IPS-20b (cell line): ENCODE data around the gene TPM2.

Source experiments
- H3K27ac ChIP-seq: one replicate; pipeline ENCODE4 v1.5.1; 2013; ENCODE audit warnings: low read length
- H3K27me3 ChIP-seq: 2 replicates; pipeline ENCODE4 v1.6.1; 2013; ENCODE audit warnings: mild to moderate bottlenecking, low read length, inconsistent platforms; ENCODE audit not compliant: insufficient read depth
- H3K36me3 ChIP-seq: 2 replicates; pipeline ENCODE4 v1.6.1; 2013; ENCODE audit warnings: low read depth, mild to moderate bottlenecking, inconsistent platforms, low read length, moderate library complexity; ENCODE audit not compliant: insufficient read depth
- H3K4me1 ChIP-seq: 2 replicates; pipeline ENCODE4 v1.6.1; 2013; ENCODE audit warnings: mild to moderate bottlenecking, control low read depth, inconsistent platforms, low read length, moderate library complexity; ENCODE audit not compliant: insufficient read depth
- H3K4me3 ChIP-seq: 2 replicates; pipeline ENCODE4 v1.5.1; 2013; ENCODE audit warnings: mild to moderate bottlenecking, low read length, inconsistent platforms
- H3K9ac ChIP-seq: 2 replicates; pipeline ENCODE4 v1.6.1; 2013; ENCODE audit warnings: low read depth, mild to moderate bottlenecking, inconsistent platforms, low read length, moderate library complexity
- H3K9me3 ChIP-seq: 2 replicates; pipeline ENCODE4 v1.6.1; 2013; ENCODE audit warnings: mild to moderate bottlenecking, low read depth, low read length, inconsistent platforms; ENCODE audit not compliant: insufficient read depth

Gene TPM2

DNA sequence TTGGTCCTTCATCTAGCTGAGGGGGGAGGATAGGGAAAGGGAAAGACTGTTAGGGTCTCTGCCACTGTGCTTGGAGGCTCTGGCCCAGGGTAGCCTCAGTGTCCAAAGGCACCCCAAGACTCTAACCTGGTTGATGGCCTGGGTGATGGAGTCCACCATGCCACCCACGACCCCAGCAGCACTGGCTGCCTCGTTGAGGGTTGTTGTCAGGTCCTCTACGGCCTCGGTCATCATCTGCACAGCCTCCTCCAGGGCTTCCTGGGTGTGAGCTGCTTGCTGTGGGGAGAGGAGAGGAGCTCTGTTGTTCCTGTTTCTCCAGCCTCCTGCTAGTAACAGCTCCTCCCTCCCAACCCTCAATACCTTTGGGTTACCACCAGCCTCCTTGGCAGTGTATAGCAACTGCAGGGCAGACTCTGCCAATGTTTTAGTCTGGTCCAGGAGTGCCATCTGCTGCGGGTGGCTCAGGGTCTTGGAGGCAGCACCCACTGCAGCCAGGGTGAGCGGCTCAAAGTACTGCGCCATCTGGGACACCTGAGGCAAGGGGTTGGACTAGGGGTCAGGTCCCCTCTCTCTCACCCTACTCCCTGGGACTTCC is 16.2 kb upstream of the TPM2 start:
- Histone ChIP-seq H3K4me3 (no peak overlapping the region), H3K36me3 (peaks cover 93% of the 10 kb centered on the region), H3K4me1 (no peaks in the 10 kb centered on the region), H3K27ac (no peak overlapping the region), H3K9me3 (no peaks in the 10 kb centered on the region), H3K27me3 (no peaks in the 10 kb centered on the region), H3K9ac (no peak overlapping the region)

DNA sequence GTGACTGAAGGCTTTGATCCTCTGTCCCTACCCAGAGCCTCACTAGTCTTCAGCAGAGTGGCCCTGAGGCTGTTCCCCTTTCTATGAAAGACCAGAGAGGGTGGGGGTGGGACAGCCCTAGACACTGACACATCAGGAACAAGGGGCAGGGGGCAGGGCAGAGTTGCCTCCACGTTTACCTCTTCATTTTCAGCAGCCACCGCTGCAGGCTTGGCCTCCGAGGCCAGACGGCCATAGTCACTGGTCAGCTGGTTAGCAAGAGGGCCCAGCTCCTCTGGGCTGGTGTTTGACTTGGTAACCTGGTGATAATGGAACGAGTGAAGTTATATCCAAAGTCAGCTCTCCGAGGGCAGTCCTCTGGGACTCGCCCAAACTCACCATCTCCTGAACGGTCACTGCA is 15.6 kb upstream of the TPM2 start:
- Histone ChIP-seq H3K4me1 (no peaks in the 10 kb centered on the region), H3K9ac (no peak overlapping the region), H3K4me3 (no peak overlapping the region), H3K9me3 (no peaks in the 10 kb centered on the region), H3K27ac (no peak overlapping the region), H3K27me3 (no peaks in the 10 kb centered on the region), H3K36me3 (peaks cover 93% of the 10 kb centered on the region)

DNA sequence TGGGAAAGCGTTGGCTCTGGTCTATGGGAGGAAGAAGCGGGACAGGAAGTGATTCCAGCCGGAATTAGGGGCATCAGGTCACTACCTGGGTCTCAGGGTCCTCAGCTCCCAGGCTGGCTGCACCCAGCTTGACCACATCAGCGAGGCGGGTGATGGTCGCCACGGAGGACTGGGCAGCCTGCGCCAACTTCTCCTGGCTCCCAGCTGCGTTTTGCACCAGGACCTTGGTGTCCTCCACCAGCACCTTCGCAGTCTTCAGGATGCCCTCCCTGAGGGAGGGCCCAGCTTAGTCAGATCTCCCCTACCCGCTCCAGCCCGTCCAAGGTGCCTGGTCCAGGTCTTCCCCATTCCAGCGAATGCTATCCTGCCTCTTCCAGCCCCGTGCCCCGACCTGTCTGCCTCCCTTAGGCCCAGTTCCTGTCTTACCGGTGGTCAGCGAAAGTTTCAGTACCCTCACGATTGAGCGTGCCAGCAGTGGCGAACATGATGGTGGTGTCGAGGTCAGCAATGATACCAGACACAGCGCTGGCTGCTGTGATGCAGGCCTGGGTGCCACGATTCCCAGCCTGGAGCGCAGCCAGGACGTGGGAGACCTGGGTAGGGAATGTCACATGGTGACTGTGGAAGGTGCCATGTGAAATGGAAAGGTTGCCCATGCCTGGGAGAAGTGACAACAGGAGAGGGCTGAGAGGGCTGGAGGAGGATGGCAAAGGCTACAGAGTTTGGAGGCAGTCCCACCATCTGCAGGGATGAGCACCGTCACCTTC is 14.4 kb upstream of the TPM2 start:
- no peaks in the 10 kb centered on the region for H3K4me1 ChIP-seq
- no peak overlapping the region for H3K27ac ChIP-seq
- no peak overlapping the region for H3K9ac ChIP-seq
- H3K4me3 ChIP-seq, result no peak overlapping the region
- peaks cover 99% of the 10 kb centered on the region for H3K36me3 ChIP-seq
- no peaks in the 10 kb centered on the region for H3K9me3 ChIP-seq
- H3K27me3 ChIP-seq, result no peaks in the 10 kb centered on the region

GRCh38 chr9:35702696-35703095 is 13.0 kb upstream of the TPM2 start:
- Histone ChIP-seq H3K9me3 (no peaks in the 10 kb centered on the region), H3K9ac (no peak overlapping the region), H3K4me1 (no peaks in the 10 kb centered on the region), H3K4me3 (no peak overlapping the region), H3K36me3 (peaks cover 99% of the 10 kb centered on the region), H3K27ac (no peak overlapping the region), H3K27me3 (no peaks in the 10 kb centered on the region)

DNA sequence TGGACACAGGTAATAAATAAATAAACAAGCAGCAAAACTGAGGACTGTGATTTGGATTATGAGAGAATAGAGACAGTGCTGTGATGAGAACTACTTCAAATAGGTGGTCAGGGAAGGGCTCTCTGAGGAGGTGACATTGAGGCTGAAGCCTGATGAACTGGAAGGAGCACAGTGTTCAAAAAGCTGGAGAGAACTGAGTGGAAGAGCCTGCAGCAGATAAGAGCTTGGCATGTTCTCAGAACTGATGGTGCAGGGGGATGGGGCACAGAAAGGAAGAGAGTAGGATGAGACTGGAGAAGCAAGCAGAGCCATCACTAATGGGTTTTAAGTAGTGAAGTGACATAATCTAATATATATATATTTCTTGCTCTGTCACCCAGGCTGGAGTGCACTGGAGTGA is 11.2 kb upstream of the TPM2 start:
- Histone ChIP-seq H3K27me3 (no peaks in the 10 kb centered on the region), H3K9ac (no peak overlapping the region), H3K9me3 (no peaks in the 10 kb centered on the region), H3K36me3 (peaks cover 93% of the 10 kb centered on the region), H3K4me3 (no peak overlapping the region), H3K4me1 (no peaks in the 10 kb centered on the region), H3K27ac (no peak overlapping the region)

GRCh38 chr9:35700031-35700430 is 10.3 kb upstream of the TPM2 start:
- H3K4me1 ChIP-seq, result no peaks in the 10 kb centered on the region
- H3K9me3 ChIP-seq, result no peaks in the 10 kb centered on the region
- H3K27ac ChIP-seq, result no peak overlapping the region
- no peaks in the 10 kb centered on the region for H3K27me3 ChIP-seq
- peaks cover 89% of the 10 kb centered on the region for H3K36me3 ChIP-seq
- no peak overlapping the region for H3K9ac ChIP-seq
- no peak overlapping the region for H3K4me3 ChIP-seq

GRCh38 chr9:35698231-35698630 is 8.5 kb upstream of the TPM2 start:
- Histone ChIP-seq H3K4me3 (no peak overlapping the region), H3K27me3 (no peaks in the 10 kb centered on the region), H3K27ac (no peak overlapping the region), H3K9me3 (no peaks in the 10 kb centered on the region), H3K4me1 (no peaks in the 10 kb centered on the region), H3K36me3 (peaks cover 71% of the 10 kb centered on the region), H3K9ac (no peak overlapping the region)

DNA sequence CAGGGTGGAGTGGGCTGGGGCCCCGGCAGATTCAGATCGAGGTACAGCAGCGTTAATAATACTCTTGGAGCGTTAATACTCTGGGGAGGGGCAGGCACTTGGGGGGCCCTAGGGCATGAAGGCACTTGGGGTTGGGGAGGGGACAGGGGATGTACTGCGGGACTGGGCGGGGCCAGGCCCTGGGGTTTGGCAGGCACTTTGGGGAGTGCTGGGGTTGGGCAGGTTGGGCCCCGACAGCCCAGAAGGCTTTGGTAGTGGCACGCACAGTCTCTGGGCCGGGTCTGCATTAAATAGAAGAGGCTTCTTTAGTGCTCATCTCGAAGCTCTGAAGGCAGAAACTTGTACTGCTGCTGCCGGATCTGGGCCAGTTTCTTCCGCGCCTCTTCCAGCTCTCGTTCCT is 7.8 kb upstream of the TPM2 start:
- Histone ChIP-seq H3K27ac (no peak overlapping the region), H3K4me3 (no peak overlapping the region), H3K9ac (no peak overlapping the region), H3K9me3 (no peaks in the 10 kb centered on the region), H3K36me3 (peaks cover 64% of the 10 kb centered on the region), H3K4me1 (no peaks in the 10 kb centered on the region), H3K27me3 (no peaks in the 10 kb centered on the region)

- Histone ChIP-seq H3K9me3 (no peaks in the 10 kb centered on the region), H3K27ac (no peak overlapping the region), H3K9ac (no peak overlapping the region), H3K4me3 (no peak overlapping the region), H3K4me1 (no peaks in the 10 kb centered on the region), H3K27me3 (no peaks in the 10 kb centered on the region), H3K36me3 (peaks cover 56% of the 10 kb centered on the region)
These were observed 6.9 kb upstream of the TPM2 start for GRCh38 chr9:35696520-35697215.

DNA sequence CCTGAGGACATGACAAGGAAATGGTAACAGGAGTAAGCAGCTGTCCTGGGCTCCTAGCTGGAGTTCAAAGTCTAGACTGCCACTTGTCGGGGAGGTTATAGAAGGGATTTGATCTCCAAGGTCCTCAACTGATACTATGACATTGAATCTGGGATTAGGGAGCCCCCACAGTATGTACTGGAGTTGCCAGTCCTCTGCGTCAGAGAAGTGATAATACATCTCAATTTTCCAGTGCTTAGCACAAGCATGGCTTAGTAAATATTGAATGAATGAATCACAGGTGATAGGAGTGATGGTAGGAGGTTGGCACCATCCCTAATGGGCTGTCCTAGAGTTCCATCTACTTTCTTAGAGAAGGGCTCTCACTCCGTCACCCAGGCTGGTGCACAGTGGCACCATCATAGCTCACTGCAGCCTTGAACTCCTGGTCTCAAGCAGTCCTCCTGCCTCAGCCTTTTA is 6.2 kb upstream of the TPM2 start:
- peaks cover 49% of the 10 kb centered on the region for H3K36me3 ChIP-seq
- no peaks in the 10 kb centered on the region for H3K9me3 ChIP-seq
- no peaks in the 10 kb centered on the region for H3K27me3 ChIP-seq
- H3K4me3 ChIP-seq, result no peak overlapping the region
- 0 out of 2 replicates have a peak, but pooled peaks cover 3% of the 10 kb centered on the region for H3K4me1 ChIP-seq
- no peak overlapping the region for H3K9ac ChIP-seq
- H3K27ac ChIP-seq, result no peak overlapping the region

DNA sequence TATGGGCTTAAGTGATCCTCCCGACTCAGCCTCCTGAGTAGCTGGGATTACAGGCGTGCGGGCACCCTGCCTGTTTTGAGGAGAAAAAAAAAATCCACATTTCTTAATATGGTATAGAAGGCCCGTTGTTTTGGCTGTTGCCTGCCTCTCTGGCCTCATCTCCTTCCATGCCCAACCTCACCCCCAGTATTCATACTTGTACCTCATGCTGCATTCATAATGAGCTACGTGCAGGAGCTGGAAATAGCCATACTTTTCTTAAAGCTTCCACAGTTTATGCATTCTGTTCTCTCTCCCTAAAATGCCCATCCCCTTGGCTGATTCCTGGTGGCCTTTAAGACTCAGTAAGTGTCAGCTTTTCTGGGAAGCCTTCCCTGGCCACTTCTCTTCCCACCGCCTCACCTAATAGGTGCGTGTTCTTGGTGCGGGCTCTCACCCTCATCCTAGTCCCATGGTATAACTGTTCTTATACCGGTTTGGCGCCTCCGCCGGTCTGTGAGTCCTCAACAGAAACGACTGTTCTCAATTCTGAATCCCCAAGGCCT is 2.1 kb upstream of the TPM2 start:
- Histone ChIP-seq H3K36me3 (peaks cover 33% of the 10 kb centered on the region), H3K27ac (no peak overlapping the region), H3K9ac (no peak overlapping the region), H3K9me3 (no peaks in the 10 kb centered on the region), H3K4me3 (peak overlapping the region; percentile 87), H3K4me1 (peaks cover 11% of the 10 kb centered on the region), H3K27me3 (no peaks in the 10 kb centered on the region)

DNA sequence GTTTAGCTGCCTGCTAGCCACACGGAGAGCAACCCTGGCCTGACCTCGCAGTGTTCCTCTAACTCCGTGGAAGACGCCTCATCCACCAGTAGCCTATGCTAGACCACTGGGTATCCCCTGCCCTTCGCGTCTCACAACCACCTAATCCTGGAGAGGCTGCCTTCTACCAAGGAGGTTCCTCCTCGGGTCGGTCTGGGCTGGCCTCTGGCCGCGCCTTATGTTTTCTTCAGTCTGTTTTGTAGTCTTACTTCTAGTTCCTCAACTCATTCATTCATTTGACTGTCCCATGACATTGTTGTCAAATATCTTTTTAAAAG is 1.6 kb upstream of the TPM2 start:
- H3K27ac ChIP-seq, result peak overlapping the region; percentile 86
- H3K27me3 ChIP-seq, result no peaks in the 10 kb centered on the region
- H3K9ac ChIP-seq, result peak overlapping the region; percentile 94; the same call in 1 of the 2 replicates
- H3K4me3 ChIP-seq, result peak overlapping the region; percentile 87
- H3K36me3 ChIP-seq, result peaks cover 36% of the 10 kb centered on the region
- H3K4me1 ChIP-seq, result peaks cover 11% of the 10 kb centered on the region
- no peaks in the 10 kb centered on the region for H3K9me3 ChIP-seq
